IPS DF 6.9 (cell line): ENCODE measurements around the gene CDYL.

Experiments used
- DNase-seq: peaks from one replicate; pipeline ENCODE4 v3.0.0-alpha.2; 2013; ENCODE audit warnings: low read depth, low spot score
- H3K27ac ChIP-seq: one replicate; pipeline ENCODE4 v1.5.1; 2013; ENCODE audit warnings: low read length, control low read depth
- H3K27me3 ChIP-seq: 2 replicates; pipeline ENCODE4 v1.6.1; 2013; ENCODE audit warnings: mild to moderate bottlenecking, low read length; ENCODE audit not compliant: control insufficient read depth, insufficient read depth
- H3K36me3 ChIP-seq: 2 replicates; pipeline ENCODE4 v1.6.1; 2013; ENCODE audit warnings: low read length; ENCODE audit not compliant: control insufficient read depth, insufficient read depth
- H3K4me1 ChIP-seq: 2 replicates; pipeline ENCODE4 v1.6.1; 2013; ENCODE audit warnings: low read length; ENCODE audit not compliant: control insufficient read depth, insufficient read depth
- H3K4me3 ChIP-seq: 2 replicates; pipeline ENCODE4 v1.5.1; 2013; ENCODE audit warnings: mild to moderate bottlenecking, low read length
- H3K9me3 ChIP-seq: 2 replicates; pipeline ENCODE4 v1.6.1; 2013; ENCODE audit warnings: low read length, inconsistent platforms; ENCODE audit not compliant: control insufficient read depth, insufficient read depth
- WGBS: extraction: QIAGEN DNeasy Blood & Tissue Kit; methylation state at CpG from one replicate; pipeline ENCODE4 v1.1.7; 2013; ENCODE audit warnings: mixed read lengths, missing lambda C conversion rate; ENCODE audit not compliant: insufficient read length, insufficient coverage; 5-methylcytosine and 5-hydroxymethylcytosine counted together

CDYL gene

DNA sequence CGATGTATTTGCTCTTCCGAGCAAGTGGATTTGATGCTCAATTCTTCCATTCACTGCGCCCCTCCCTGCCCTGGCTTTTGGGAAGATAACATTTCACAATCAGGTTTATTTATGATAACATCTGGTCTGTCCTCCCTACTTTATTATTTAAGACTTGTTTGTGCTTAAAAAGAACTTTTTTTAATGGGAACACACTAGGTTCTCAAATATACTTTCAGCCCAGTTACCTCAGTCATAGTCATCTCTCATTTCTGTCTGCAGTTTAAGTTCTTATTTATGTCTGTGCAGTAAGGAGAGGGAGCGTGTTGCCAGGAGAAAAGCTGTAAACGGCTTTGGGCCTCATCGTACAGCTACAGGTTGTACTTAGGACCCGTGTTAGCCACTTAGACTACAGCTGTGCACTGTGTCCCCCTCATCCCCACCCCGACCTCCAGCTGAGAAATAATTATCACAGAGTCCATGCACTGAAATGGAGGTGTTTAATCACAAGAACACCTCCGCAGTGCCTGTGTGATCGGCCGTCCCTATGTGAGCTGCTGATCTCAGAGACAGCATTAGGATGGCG is 128.3 kb downstream of the CDYL start:
- H3K4me3 ChIP-seq: no peak overlapping the region
- no peak for DNase-seq
- no peaks in the 10 kb centered on the region for H3K36me3 ChIP-seq
- WGBS: no CpG with 5 or more reads among the region's 12 CpGs
- H3K4me1 ChIP-seq: peaks cover 9% of the 10 kb centered on the region
- no peaks in the 10 kb centered on the region for H3K9me3 ChIP-seq
- H3K27ac ChIP-seq: no peak overlapping the region
- H3K27me3 ChIP-seq: no peaks in the 10 kb centered on the region

DNA sequence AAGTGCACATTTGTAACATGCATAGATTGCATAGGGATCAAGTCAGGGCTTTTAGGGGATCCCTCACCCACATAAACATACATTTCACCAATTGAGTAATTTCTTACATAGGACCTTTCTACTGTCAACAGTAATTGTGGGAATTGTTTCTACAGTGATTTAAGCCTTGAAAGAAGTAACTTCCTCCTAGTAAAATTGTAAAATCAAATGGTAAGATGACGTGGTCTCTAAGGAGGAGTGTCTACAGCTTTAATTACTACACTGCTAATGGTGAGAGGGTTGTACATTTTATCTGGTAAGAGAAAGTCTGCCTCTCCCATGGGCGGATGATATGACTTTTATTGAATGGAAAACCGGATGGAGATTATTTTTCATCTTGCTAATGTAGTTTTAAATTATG is 129.6 kb downstream of the CDYL start:
- DNase-seq: no peak
- no peaks in the 10 kb centered on the region for H3K27me3 ChIP-seq
- peaks cover 10% of the 10 kb centered on the region for H3K4me1 ChIP-seq
- no peak overlapping the region for H3K27ac ChIP-seq
- no CpG with 5 or more reads among the region's 3 CpGs for WGBS
- H3K36me3 ChIP-seq: no peaks in the 10 kb centered on the region
- H3K9me3 ChIP-seq: no peaks in the 10 kb centered on the region
- H3K4me3 ChIP-seq: no peak overlapping the region

DNA sequence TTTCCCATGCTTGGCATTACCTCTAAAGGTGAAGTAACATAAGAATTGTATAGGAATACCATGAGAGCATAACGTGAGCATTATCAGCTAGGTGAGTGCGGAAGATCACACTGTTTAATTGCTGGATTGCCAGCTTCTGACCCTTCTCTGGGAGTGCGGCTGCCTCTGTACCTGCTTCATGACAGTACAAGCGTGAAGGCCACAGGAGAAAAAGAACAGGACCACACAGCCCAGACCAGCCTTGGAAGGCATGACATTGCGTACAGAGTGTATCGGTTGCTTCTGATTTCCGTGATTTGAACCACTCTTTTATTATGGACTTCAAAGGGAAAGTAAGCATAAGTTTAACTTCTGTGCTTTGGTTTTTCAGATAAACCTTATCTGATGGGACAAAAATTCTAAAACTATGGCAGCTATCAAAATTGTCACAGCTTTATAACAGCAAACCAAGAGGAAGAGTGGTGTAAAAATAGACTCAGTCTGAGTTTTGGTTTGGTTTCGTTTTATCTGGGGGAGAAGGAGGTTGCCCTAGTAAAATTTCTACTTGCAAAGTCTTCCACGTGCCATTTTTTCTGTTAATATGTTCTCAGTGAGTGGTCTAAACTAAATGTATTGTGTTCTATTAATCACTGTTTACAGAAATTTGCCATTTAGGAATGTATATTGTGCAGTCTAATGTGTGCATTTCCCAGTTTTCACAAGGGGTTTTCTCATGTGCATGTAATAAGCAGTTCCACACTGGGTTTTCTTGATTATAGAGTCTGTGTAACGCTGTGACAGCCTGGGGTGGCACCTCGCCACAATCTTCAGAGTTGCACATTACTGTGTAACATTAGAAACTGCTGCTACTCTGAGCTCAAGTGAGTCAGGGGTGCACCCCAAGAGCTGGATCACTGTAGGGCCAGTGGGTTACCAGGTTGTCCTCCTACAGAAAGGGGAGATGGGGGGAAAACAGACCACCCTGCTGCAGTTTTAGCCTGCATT is 130.4 kb downstream of the CDYL start:
- peaks cover 10% of the 10 kb centered on the region for H3K4me1 ChIP-seq
- no peak for DNase-seq
- H3K27me3 ChIP-seq: no peaks in the 10 kb centered on the region
- WGBS: no CpG with 5 or more reads among the region's 11 CpGs
- no peaks in the 10 kb centered on the region for H3K36me3 ChIP-seq
- H3K4me3 ChIP-seq: no peak overlapping the region
- no peaks in the 10 kb centered on the region for H3K9me3 ChIP-seq
- no peak overlapping the region for H3K27ac ChIP-seq

DNA sequence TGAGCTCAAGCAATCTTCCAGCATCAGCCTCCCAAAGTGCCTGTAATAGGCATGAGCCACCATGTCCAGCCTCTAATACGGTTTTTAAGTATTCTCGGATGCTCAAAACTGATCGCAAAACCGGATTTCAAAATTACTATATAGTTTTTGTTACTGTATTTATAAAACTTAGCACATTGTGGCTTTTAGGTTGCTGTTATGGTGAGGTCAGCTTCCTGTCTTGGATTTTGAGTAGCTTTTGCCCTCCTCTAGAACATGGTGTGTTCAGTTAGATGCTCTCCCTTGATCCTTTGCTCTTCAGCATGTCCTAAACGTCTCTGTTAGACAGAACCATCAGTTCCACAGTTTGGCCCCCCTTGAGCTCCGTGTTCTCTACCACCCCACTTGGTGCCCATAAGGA is 131.4 kb downstream of the CDYL start:
- Histone ChIP-seq H3K4me1 (peaks cover 12% of the 10 kb centered on the region), H3K36me3 (0 out of 2 replicates have a peak, but pooled peaks cover under 1% of the 10 kb centered on the region), H3K9me3 (no peaks in the 10 kb centered on the region), H3K27me3 (no peaks in the 10 kb centered on the region), H3K4me3 (no peak overlapping the region), H3K27ac (no peak overlapping the region)
- no peak for DNase-seq
- WGBS: no CpG with 5 or more reads among the region's 6 CpGs

DNA sequence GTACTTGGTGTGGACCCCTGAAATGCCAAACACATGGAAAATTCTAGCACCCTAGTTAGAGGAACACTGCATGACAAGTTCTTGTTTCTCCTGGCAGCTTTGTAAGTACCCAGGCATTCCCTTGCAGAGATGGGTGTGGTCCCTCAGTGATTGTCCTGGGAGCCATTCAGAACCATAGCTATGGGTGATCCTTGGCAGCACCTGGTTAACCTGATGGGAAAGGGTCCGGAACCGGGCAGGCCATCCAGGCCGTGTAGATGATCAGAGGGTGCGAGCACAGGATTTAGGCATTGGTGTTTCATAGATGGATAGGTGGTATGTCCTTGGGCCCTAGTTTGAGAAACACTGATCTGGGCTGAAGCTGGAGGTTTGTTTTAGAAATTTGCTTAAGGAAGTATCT is 131.9 kb downstream of the CDYL start:
- no peak for DNase-seq
- H3K9me3 ChIP-seq: no peaks in the 10 kb centered on the region
- no peaks in the 10 kb centered on the region for H3K27me3 ChIP-seq
- H3K36me3 ChIP-seq: 0 out of 2 replicates have a peak, but pooled peaks cover 2% of the 10 kb centered on the region
- H3K4me1 ChIP-seq: peaks cover 15% of the 10 kb centered on the region
- H3K4me3 ChIP-seq: no peak overlapping the region
- no CpG with 5 or more reads among the region's 4 CpGs for WGBS
- H3K27ac ChIP-seq: no peak overlapping the region

DNA sequence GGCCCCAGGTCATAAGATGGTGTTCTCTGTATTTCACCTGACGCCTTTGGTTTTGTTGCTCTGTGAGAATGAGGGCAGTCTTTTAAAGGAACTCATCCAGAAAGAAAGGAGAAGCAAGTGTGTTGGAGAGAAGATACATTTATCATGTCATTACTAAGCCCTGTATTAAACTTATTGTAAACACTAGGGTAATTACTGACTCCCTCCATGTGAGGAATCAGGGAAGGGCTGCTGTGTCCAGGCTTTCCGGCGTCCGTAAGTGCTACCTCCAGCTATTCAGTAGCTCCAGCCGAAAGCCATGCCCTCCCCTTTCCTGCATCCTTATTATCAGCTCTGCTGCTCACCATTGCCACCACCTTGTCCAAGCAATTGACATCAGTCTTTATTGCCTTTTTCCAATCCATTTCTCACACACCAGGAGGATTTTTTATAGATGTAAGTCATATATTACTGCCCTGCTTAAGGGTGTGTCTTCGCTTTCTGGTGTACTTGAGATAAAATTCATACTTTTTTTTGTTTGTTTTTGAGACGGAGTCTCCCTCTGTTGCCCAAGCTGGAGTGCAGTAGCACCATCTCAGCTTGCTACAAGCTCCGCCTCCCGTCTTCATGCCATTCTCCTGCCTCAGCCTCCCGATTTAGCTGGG is 133.0 kb downstream of the CDYL start:
- no peak overlapping the region for H3K27ac ChIP-seq
- no peaks in the 10 kb centered on the region for H3K27me3 ChIP-seq
- WGBS: no CpG with 5 or more reads among the region's 10 CpGs
- H3K9me3 ChIP-seq: no peaks in the 10 kb centered on the region
- no peak for DNase-seq
- H3K4me3 ChIP-seq: no peak overlapping the region
- H3K4me1 ChIP-seq: peaks cover 17% of the 10 kb centered on the region
- H3K36me3 ChIP-seq: 0 out of 2 replicates have a peak, but pooled peaks cover 2% of the 10 kb centered on the region

DNA sequence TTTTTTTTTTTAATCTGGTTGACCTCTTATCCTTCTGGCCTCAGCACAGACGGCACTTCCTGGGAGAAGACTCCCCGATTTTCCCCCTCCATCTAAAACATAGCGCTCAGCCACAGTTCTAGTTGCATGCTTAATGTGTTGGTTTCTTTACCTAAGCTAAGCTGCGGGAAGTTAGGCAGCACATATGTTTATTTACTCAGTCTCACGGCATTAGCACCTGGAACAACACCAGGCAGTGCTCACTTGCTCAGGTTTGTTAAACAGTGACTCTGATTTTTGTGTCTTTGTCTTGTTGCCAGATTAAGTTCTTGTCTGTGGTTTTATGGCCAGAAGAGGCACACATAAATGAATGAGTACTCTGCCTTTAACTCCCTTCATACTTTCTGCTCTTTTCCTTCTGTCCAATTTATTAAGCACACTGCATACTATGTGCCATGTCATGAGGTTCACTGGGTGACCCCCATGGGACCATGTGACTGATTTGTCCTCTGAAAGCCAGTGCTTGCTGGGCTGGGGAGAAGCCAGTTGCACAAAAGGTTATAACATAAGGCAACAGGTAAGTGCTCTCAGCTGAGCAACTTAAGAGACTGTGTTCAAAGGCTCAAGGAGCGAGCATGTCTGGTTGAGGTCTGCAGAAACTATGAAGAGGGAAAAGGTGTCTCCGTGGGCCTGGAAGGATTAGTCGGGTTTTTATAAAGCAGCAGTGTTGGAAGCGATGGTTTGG is 134.0 kb downstream of the CDYL start:
- Histone ChIP-seq H3K36me3 (0 out of 2 replicates have a peak, but pooled peaks cover 2% of the 10 kb centered on the region), H3K27ac (no peak overlapping the region), H3K27me3 (no peaks in the 10 kb centered on the region), H3K4me1 (peaks cover 18% of the 10 kb centered on the region), H3K9me3 (no peaks in the 10 kb centered on the region), H3K4me3 (no peak overlapping the region)
- 100% methylated on average over 2 of the region's 9 CpGs for WGBS
- no peak for DNase-seq

DNA sequence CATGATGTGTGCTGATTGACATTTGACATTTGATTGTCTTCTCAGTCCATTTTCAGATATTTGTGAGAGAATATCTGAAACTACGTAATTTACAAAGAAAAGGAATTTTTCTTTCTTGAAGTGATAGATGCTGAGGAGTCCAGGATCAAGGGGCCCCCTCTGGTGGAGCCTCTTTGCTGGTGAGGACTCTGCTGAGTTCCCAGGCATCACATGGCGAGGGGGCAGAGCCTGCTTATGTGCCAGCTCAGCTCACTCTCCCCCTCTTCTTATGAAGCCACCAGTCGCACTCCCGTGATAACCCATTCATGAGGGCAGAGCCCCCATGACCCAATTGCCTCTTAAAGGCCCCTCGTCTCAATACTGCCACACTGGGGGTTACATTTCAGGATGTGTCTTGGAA is 136.4 kb downstream of the CDYL start:
- Histone ChIP-seq H3K27ac (no peak overlapping the region), H3K4me3 (no peak overlapping the region), H3K36me3 (0 out of 2 replicates have a peak, but pooled peaks cover 2% of the 10 kb centered on the region), H3K27me3 (no peaks in the 10 kb centered on the region), H3K9me3 (no peaks in the 10 kb centered on the region), H3K4me1 (peaks cover 20% of the 10 kb centered on the region)
- WGBS: no CpG with 5 or more reads among the region's 5 CpGs
- no peak for DNase-seq

DNA sequence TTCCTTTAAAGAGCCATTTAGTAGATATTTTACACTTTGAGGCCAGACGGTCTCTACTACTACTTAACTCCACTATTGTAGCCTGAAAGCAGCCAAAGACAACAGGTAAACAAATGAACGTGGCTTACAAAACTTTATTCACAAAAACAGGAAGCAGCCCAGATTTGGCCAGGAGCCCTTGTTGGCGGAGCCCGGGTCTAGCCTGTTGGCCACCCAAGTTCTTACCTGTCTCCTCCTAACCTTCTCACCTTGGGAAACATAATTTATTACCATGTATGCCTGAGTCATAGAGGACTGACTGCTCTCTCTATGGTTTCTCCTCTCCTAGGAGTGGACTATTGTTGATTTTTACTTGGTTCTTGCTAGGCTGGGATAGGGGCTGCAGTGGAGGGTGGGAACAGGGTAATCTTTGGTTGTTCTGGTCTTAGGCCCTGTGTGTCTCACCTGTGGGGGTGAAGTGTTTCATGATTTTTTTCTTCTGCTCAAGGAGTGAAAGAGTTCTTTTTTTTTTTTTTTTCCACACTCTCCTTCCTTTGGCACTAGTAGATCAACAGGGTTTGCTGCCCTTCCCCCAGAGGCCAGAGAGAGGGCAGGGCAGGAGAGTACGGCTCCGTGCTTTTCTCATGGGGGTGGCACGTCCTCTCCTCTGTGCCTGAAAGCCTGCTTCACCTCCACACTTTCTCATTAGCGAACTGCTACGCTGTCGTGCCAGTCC is 137.7 kb downstream of the CDYL start:
- DNase-seq: no peak
- no peak overlapping the region for H3K27ac ChIP-seq
- no CpG with 5 or more reads among the region's 10 CpGs for WGBS

More for the DNA sequence above, 137.7 kb downstream of the CDYL start:
- H3K4me3 ChIP-seq: no peak overlapping the region
- no peaks in the 10 kb centered on the region for H3K9me3 ChIP-seq
- H3K36me3 ChIP-seq: 0 out of 2 replicates have a peak, but pooled peaks cover 2% of the 10 kb centered on the region
- H3K4me1 ChIP-seq: peaks cover 12% of the 10 kb centered on the region
- no peaks in the 10 kb centered on the region for H3K27me3 ChIP-seq
